RWPE1 (cell line): Measurements from ENCODE around the gene SIPA1L2.
"Not testable (repeated sequence)": the region's sequence is repeated elsewhere in the genome, so short reads cannot be mapped to it uniquely, and the experiment has no call there.

Source experiments
- CTCF ChIA-PET: fragments of 350-600 bp; sonication (Branson Sonifier 250); formaldehyde crosslinking; extraction: SDS; loops from one replicate; lab custom pipeline; 2021; lab: Yijun Ruan, JAX
- POLR2A ChIA-PET: fragments of 400-600 bp; formaldehyde crosslinking; extraction: SDS; loops from one replicate; lab custom pipeline; 2020; ENCODE audit warnings: antibody characterized with exemption; ENCODE audit not compliant: low non-redundant PET; lab: Yijun Ruan, JAX
- DNase-seq: peaks from one replicate; pipeline ENCODE4 v3.0.0; 2012; ENCODE audit warnings: low spot score
- H3K27ac ChIP-seq: fragments of 450-650 bp; 2 replicates; pipeline ENCODE4 v1.5.1; 2017
- CTCF ChIP-seq: fragments of 450-650 bp; conservative IDR thresholded peaks from 2 replicates; pipeline ENCODE4 v1.5.1; 2017; ENCODE audit warnings: low read depth, mild to moderate bottlenecking

SIPA1L2 gene

GRCh38 chr1:232611834-232612233, 18.1 kb downstream of the SIPA1L2 start:
- CTCF ChIA-PET = no interaction called here
- H3K27ac ChIP-seq = no peak overlapping the region
- POLR2A ChIA-PET = no interaction called here
- no peak for DNase-seq
- no peak for TF ChIP-seq CTCF

GRCh38 chr1:232610902-232611745, 18.8 kb downstream of the SIPA1L2 start:
- POLR2A ChIA-PET = not testable (repeated sequence)

DNA sequence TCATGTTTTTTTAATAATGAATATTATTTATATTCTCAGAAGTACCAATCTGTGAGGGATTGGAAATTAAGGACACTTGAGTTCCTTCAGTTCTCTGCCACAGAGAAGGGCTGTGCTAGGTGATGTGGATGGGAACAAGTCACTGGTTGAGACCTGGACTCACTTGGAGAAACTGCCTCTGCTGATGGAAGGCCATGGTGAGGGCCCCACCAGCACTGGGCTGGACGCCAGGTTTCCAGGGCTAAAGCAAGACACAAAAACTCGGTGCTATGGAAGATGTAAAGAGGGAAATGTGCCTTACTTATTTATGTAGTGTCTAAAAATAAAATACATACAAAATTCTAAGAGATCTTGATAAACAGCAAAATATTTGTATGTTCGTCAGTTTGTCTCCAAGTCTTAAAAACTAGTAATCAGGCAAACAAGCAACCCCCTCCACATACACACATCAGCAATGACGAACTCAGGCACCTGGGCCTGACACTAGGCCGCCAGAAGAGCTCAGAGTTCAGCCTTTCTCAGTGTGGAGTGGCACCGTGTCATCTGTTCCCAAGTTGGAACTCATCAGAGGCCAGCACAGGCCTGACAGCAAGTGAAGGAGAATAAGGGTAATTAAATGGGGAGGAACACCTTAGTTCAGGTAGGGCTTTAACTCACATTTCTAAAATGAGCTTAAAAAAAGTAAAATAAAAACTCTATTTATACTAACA, 19.6 kb downstream of the SIPA1L2 start:
- ChIA-PET CTCF (no interaction called here), POLR2A (no interaction called here)

More at GRCh38 chr1:232610902-232611745, 18.8 kb downstream of the SIPA1L2 start:
- DNase-seq, H3K27ac ChIP-seq, CTCF ChIA-PET: not testable (repeated sequence)

DNA sequence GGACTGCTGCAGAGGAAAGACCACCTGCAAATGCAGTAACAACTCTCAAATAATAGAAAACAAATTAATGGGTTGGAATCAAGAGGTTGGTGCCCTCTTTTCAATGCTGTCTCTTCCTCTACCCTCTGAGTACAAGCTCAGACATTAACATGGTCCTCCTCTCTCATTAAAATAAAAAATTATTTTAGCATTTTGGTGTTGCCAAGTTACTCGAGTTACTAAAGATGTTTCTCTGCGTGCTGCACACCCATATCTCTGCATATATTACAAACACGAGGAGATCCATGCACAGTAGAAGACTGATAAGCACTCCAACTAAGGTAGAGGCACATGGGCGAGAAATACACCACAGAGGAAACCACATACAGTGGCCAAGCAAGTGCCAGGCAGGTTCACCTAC, 21.5 kb downstream of the SIPA1L2 start:
- no peak for DNase-seq
- CTCF ChIA-PET = interaction anchor here (0.5 kb wide), 1 partner anchor 240 kb away, joined by 3 read pairs; no protein-coding TSS in a partner anchor
- POLR2A ChIA-PET = no interaction called here
- TF ChIP-seq CTCF = no peak
- no peak overlapping the region for H3K27ac ChIP-seq

More for the DNA sequence above, 19.6 kb downstream of the SIPA1L2 start:
- H3K27ac ChIP-seq = no peak overlapping the region
- DNase-seq = no peak
- no peak for TF ChIP-seq CTCF

DNA sequence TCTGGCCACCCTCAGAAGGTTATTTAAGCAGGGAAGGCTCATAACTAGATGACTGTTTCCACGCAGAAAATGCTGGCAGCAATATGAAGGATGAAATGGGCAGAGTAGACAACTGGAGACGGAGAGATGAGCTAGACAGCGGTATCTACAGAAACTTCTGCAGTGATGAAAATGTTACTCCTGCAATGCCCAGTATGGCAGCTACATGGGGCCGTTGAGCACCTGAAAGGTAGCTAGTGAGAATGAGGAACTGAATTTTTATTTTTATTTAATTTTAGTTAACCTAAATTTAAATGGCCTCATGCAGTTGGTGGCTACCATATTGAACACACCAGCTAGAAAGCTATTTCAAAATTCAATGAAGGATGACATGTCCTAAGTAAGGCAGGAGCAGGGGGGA, 27.3 kb downstream of the SIPA1L2 start:
- TF ChIP-seq CTCF = no peak
- POLR2A ChIA-PET = no interaction called here
- CTCF ChIA-PET = no interaction called here
- DNase-seq = no peak
- H3K27ac ChIP-seq = no peak overlapping the region

DNA sequence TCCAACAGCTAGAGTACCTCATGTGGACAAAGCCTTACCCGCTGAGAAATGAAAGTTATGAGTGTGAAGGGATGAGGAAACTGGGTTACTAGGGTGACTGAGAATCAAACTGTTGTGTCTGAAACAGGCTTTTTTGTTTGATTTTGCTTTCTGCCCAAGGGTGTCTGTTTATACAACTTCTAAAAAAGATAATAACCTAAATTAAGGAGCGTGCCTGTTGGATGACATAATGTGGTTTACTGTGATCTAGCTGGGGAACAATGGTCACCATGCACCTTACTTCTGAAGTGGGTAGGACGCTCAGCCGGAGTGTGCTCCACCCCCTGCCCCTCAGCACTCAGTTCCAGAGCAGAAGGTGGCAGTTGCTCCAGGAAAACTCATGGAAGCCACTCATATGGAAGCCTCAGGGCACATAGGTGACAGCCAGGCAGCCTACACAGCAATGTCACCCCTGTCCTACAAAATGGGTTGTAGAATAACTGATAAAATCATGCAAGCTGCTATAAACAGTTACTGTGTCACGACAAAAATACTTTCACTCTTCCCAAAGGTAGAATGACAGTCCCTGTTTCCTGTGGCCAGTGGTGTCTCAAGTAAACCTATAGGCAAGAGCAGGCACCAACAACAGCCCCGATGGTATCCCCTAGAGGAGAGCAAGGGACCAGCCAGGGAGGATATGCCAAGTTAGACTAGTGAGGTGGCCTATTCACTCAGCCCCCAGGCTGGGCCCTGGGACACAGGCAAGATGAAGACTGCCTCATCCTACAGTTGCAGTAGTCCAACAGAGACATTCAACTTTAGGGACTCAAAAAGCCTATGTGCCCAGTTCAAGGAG, 29.3 kb downstream of the SIPA1L2 start:
- no peak for DNase-seq
- CTCF ChIA-PET = interaction anchor here (0.7 to 0.8 kb wide), 2 partner anchors 16 to 19 kb away, joined by 3 to 4 read pairs; no protein-coding TSS in a partner anchor

More for the DNA sequence above, 29.3 kb downstream of the SIPA1L2 start:
- POLR2A ChIA-PET = no interaction called here
- no peak overlapping the region for H3K27ac ChIP-seq
- no peak for TF ChIP-seq CTCF
